Measurements from ENCODE around the gene RIPOR3.

The RIPOR3 gene

GRCh38 chr20:50580842-50581544 is 110.3 kb downstream of the RIPOR3 start:
- H2AK5ac ChIP-seq (ENCODE audit: low read length, severe bottlenecking): no peak overlapping the region
- no peak for DNase-seq
- no peak overlapping the region for H2AFZ ChIP-seq (ENCODE audit: low read depth, low read length)
- 93% methylated on average over 21 of the region's 21 CpGs for WGBS
- no peak overlapping the region for H3K18ac ChIP-seq (ENCODE audit: low read depth in 1 of 2, low read length in 2 of 2)
- peaks cover 80 to 94% of the 10 kb centered on the region in 2 experiments for H3K36me3 ChIP-seq (ENCODE audit: control insufficient read depth in 1 of 2, insufficient read depth in 2 of 2, low read depth in 1 of 2, low read length in 2 of 2)
- H3K14ac ChIP-seq (ENCODE audit: low read length in 2 of 2): no peak overlapping the region
- no peak overlapping the region for H2BK5ac ChIP-seq (ENCODE audit: low read depth, low read length, poor library complexity, severe bottlenecking)
- peaks cover 15% of the 10 kb centered on the region for H3K4me1 ChIP-seq (ENCODE audit: control insufficient read depth, insufficient read depth, low read depth, low read length)
- peaks cover 39% of the 10 kb centered on the region for H3K79me1 ChIP-seq (replicated peaks; ENCODE audit: low read length, poor library complexity, severe bottlenecking)
- no peak overlapping the region for H3K4me3 ChIP-seq (ENCODE audit: insufficient read depth in 1 of 2, low read depth in 1 of 2, low read length in 2 of 2)
- no peak overlapping the region for H2BK120ac ChIP-seq (ENCODE audit: low read depth, low read length)
- peak overlapping the region; percentile 7 for H4K8ac ChIP-seq (ENCODE audit: low read length)
- no peak overlapping the region for H3K23ac ChIP-seq (ENCODE audit: low read length in 2 of 2)
- no peak overlapping the region for H3K4me2 ChIP-seq (ENCODE audit: low read length, poor library complexity, severe bottlenecking)
- no peaks in the 10 kb centered on the region for H3K9me3 ChIP-seq (ENCODE audit: control insufficient read depth, low read length)
- no peak overlapping the region for H2BK12ac ChIP-seq (ENCODE audit: low read length in 2 of 2)
- H3K27me3 ChIP-seq (ENCODE audit: control insufficient read depth in 1 of 2, insufficient read depth in 1 of 2, low read length in 2 of 2): no peaks in the 10 kb centered on the region
- no peak overlapping the region for H2BK15ac ChIP-seq (ENCODE audit: low read depth, poor library complexity, severe bottlenecking)
- no peak overlapping the region for H3K9ac ChIP-seq (ENCODE audit: low read length)
- no peak overlapping the region for H3K4ac ChIP-seq (ENCODE audit: low read depth in 1 of 2, low read length in 2 of 2)
- no peak overlapping the region for H4K91ac ChIP-seq (ENCODE audit: low read length)
- no peak overlapping the region for H3K27ac ChIP-seq (ENCODE audit: low read length, poor library complexity, severe bottlenecking)

GRCh38 chr20:50580016-50580747 is 111.2 kb downstream of the RIPOR3 start:
- whole genome bisulfite sequencing: 67% methylated on average over 17 of the region's 17 CpGs
- peak overlapping the region; percentile 72 for H4K8ac ChIP-seq (ENCODE audit: low read length)
- peaks cover 17% of the 10 kb centered on the region for H3K4me1 ChIP-seq (ENCODE audit: control insufficient read depth, insufficient read depth, low read depth, low read length)
- H3K9ac ChIP-seq (ENCODE audit: low read length): no peak overlapping the region
- no peak overlapping the region for H2BK120ac ChIP-seq (ENCODE audit: low read depth, low read length)
- H3K4ac ChIP-seq (ENCODE audit: low read depth in 1 of 2, low read length in 2 of 2): peak overlapping the region in 1 of 2 experiments; percentile 9
- H3K4me2 ChIP-seq (ENCODE audit: low read length, poor library complexity, severe bottlenecking): no peak overlapping the region
- H2BK15ac ChIP-seq (ENCODE audit: low read depth, poor library complexity, severe bottlenecking): no peak overlapping the region
- peak; percentile 73 for DNase-seq
- peaks cover 80 to 94% of the 10 kb centered on the region in 2 experiments for H3K36me3 ChIP-seq (ENCODE audit: control insufficient read depth in 1 of 2, insufficient read depth in 2 of 2, low read depth in 1 of 2, low read length in 2 of 2)
- no peaks in the 10 kb centered on the region for H3K27me3 ChIP-seq (ENCODE audit: control insufficient read depth in 1 of 2, insufficient read depth in 1 of 2, low read length in 2 of 2)
- no peak overlapping the region for H3K14ac ChIP-seq (ENCODE audit: low read length in 2 of 2)
- no peak overlapping the region for H3K18ac ChIP-seq (ENCODE audit: low read depth in 1 of 2, low read length in 2 of 2)
- H2AFZ ChIP-seq (ENCODE audit: low read depth, low read length): no peak overlapping the region
- H3K27ac ChIP-seq (ENCODE audit: low read length, poor library complexity, severe bottlenecking): peak overlapping the region; percentile 6
- H3K23ac ChIP-seq (ENCODE audit: low read length in 2 of 2): no peak overlapping the region
- peaks cover 39% of the 10 kb centered on the region for H3K79me1 ChIP-seq (replicated peaks; ENCODE audit: low read length, poor library complexity, severe bottlenecking)
- H2BK12ac ChIP-seq (ENCODE audit: low read length in 2 of 2): no peak overlapping the region
- H2AK5ac ChIP-seq (ENCODE audit: low read length, severe bottlenecking): no peak overlapping the region
- no peak overlapping the region for H2BK5ac ChIP-seq (ENCODE audit: low read depth, low read length, poor library complexity, severe bottlenecking)
- no peak overlapping the region for H3K4me3 ChIP-seq (ENCODE audit: insufficient read depth in 1 of 2, low read depth in 1 of 2, low read length in 2 of 2)
- H3K9me3 ChIP-seq (ENCODE audit: control insufficient read depth, low read length): no peaks in the 10 kb centered on the region
- H4K91ac ChIP-seq (ENCODE audit: low read length): peak overlapping the region; percentile 52

- Histone ChIP-seq H3K9me3 (ENCODE audit: control insufficient read depth, low read length) (no peaks in the 10 kb centered on the region), H4K91ac (ENCODE audit: low read length) (peak overlapping the region; percentile 52), H2AFZ (ENCODE audit: low read depth, low read length) (no peak overlapping the region), H3K18ac (ENCODE audit: low read depth in 1 of 2, low read length in 2 of 2) (no peak overlapping the region), H3K4me1 (ENCODE audit: control insufficient read depth, insufficient read depth, low read depth, low read length) (peaks cover 17% of the 10 kb centered on the region), H2BK15ac (ENCODE audit: low read depth, poor library complexity, severe bottlenecking) (no peak overlapping the region), H3K23ac (ENCODE audit: low read length in 2 of 2) (no peak overlapping the region), H3K9ac (ENCODE audit: low read length) (no peak overlapping the region), H3K36me3 (ENCODE audit: control insufficient read depth in 1 of 2, insufficient read depth in 2 of 2, low read depth in 1 of 2, low read length in 2 of 2) (peaks cover 83 to 96% of the 10 kb centered on the region in 2 experiments), H3K4ac (ENCODE audit: low read depth in 1 of 2, low read length in 2 of 2) (peak overlapping the region in 1 of 2 experiments; percentile 9), H3K4me2 (ENCODE audit: low read length, poor library complexity, severe bottlenecking) (no peak overlapping the region), H4K8ac (ENCODE audit: low read length) (peak overlapping the region; percentile 72), H3K4me3 (ENCODE audit: insufficient read depth in 1 of 2, low read depth in 1 of 2, low read length in 2 of 2) (no peak overlapping the region), H2BK120ac (ENCODE audit: low read depth, low read length) (no peak overlapping the region), H3K14ac (ENCODE audit: low read length in 2 of 2) (no peak overlapping the region), H2AK5ac (ENCODE audit: low read length, severe bottlenecking) (no peak overlapping the region), H3K27me3 (ENCODE audit: control insufficient read depth in 1 of 2, insufficient read depth in 1 of 2, low read length in 2 of 2) (no peaks in the 10 kb centered on the region), H3K27ac (ENCODE audit: low read length, poor library complexity, severe bottlenecking) (no peak overlapping the region), H2BK12ac (ENCODE audit: low read length in 2 of 2) (no peak overlapping the region), H2BK5ac (ENCODE audit: low read depth, low read length, poor library complexity, severe bottlenecking) (no peak overlapping the region), H3K79me1 (replicated peaks; ENCODE audit: low read length, poor library complexity, severe bottlenecking) (peaks cover 43% of the 10 kb centered on the region)
- DNase-seq: no peak
- WGBS: 96% methylated on average over 8 of the region's 10 CpGs
Observed at GRCh38 chr20:50579511-50579910, 111.8 kb downstream of the RIPOR3 start.

- Histone ChIP-seq H3K4me1 (ENCODE audit: control insufficient read depth, insufficient read depth, low read depth, low read length) (peaks cover 18% of the 10 kb centered on the region), H3K9ac (ENCODE audit: low read length) (no peak overlapping the region), H3K14ac (ENCODE audit: low read length in 2 of 2) (no peak overlapping the region), H3K27me3 (ENCODE audit: control insufficient read depth in 1 of 2, insufficient read depth in 1 of 2, low read length in 2 of 2) (no peaks in the 10 kb centered on the region), H2BK5ac (ENCODE audit: low read depth, low read length, poor library complexity, severe bottlenecking) (no peak overlapping the region), H3K4ac (ENCODE audit: low read depth in 1 of 2, low read length in 2 of 2) (no peak overlapping the region), H3K9me3 (ENCODE audit: control insufficient read depth, low read length) (no peaks in the 10 kb centered on the region), H4K8ac (ENCODE audit: low read length) (peak overlapping the region; percentile 2), H3K23ac (ENCODE audit: low read length in 2 of 2) (no peak overlapping the region), H3K4me2 (ENCODE audit: low read length, poor library complexity, severe bottlenecking) (no peak overlapping the region), H2BK120ac (ENCODE audit: low read depth, low read length) (no peak overlapping the region), H2BK12ac (ENCODE audit: low read length in 2 of 2) (no peak overlapping the region), H3K79me1 (replicated peaks; ENCODE audit: low read length, poor library complexity, severe bottlenecking) (peaks cover 43% of the 10 kb centered on the region), H3K18ac (ENCODE audit: low read depth in 1 of 2, low read length in 2 of 2) (no peak overlapping the region), H3K4me3 (ENCODE audit: insufficient read depth in 1 of 2, low read depth in 1 of 2, low read length in 2 of 2) (no peak overlapping the region), H2AK5ac (ENCODE audit: low read length, severe bottlenecking) (no peak overlapping the region), H2BK15ac (ENCODE audit: low read depth, poor library complexity, severe bottlenecking) (no peak overlapping the region), H3K36me3 (ENCODE audit: control insufficient read depth in 1 of 2, insufficient read depth in 2 of 2, low read depth in 1 of 2, low read length in 2 of 2) (peaks cover 83 to 94% of the 10 kb centered on the region in 2 experiments), H3K27ac (ENCODE audit: low read length, poor library complexity, severe bottlenecking) (no peak overlapping the region), H2AFZ (ENCODE audit: low read depth, low read length) (no peak overlapping the region), H4K91ac (ENCODE audit: low read length) (no peak overlapping the region)
- 95% methylated on average over 5 of the region's 5 CpGs for WGBS
- DNase-seq: no peak
Observed at GRCh38 chr20:50578778-50579165, 112.6 kb downstream of the RIPOR3 start.

Measured in mesenchymal stem cell (in vitro differentiated cells and primary cell).